C4-2B (cell line): Measurements from ENCODE around the gene SPACA6.

ENCODE experiments used
- CTCF ChIP-seq: fragments of 450-650 bp; conservative IDR thresholded peaks from 2 replicates; pipeline ENCODE4 v1.5.1; 2017; ENCODE audit warnings: mild to moderate bottlenecking
- ZFX ChIP-seq: fragments of 450-650 bp; IDR thresholded peaks from 2 replicates; pipeline ENCODE4 v1.6.1; 2017

GRCh38 chr19:51719251-51719988 is 26.3 kb downstream of the SPACA6 start:
- TF ChIP-seq CTCF (no peak), ZFX (no peak)
